Mucosa of descending colon (tissue), 3 donors: ENCODE measurements around the gene SPIRE1. TPM values are rescaled to one million over a fixed set of nuclear protein-coding genes. Genes with fewer than 3 reads are reported as not detected.

Experiments
- ATAC-seq: fragments of 200-7000 bp; cut with Tn5 transposase; one replicate; pipeline ENCODE4 v1.9.1; 2020; ENCODE audit warnings: mild to moderate bottlenecking, moderate library complexity
- DNase-seq, 3 donors: peaks; one replicate each; pipeline ENCODE4 v3.0.0-alpha.2; 2020
- H3K36me3 ChIP-seq: fragments of 200-600 bp; one replicate; pipeline ENCODE4 v1.8.0; 2021; ENCODE audit warnings: low read depth, mild to moderate bottlenecking
- H3K4me1 ChIP-seq: fragments of 200-600 bp; one replicate; pipeline ENCODE4 v1.8.0; 2021; ENCODE audit warnings: low read depth, mild to moderate bottlenecking
- H3K4me3 ChIP-seq: fragments of 200-600 bp; one replicate; pipeline ENCODE4 v1.8.0; 2021; ENCODE audit warnings: mild to moderate bottlenecking
- H3K9me3 ChIP-seq: fragments of 200-600 bp; one replicate; pipeline ENCODE4 v1.8.0; 2021; ENCODE audit warnings: mild to moderate bottlenecking
- intact Hi-C, 2 donors: fragments of 100-400 bp; cut with DNase I in 1 of 2; cut with micrococcal nuclease in 1 of 2; formaldehyde crosslinking; loops; one replicate each; pipeline versions ENCODE4 v1.11.0 to v1.11.1; 2022; cut with DNase I, micrococcal nuclease
- total RNA-seq, 3 donors: library from RNA; stranded (reverse); fragmentation: NEBNext Ultra II Directional in 2 of 3; extraction: Animal tissue kit (Norgen Biotek cat#: 25700) in 2 of 3; gene quantifications; one replicate each; pipeline versions ENCODE4 v1.2.1 to v1.2.4, GENCODE V29; 2021 to 2023
- TF ChIP-seq, protein P1 (sequence below): fragments of 200-600 bp; IDR thresholded peaks from one replicate; pipeline ENCODE4 v1.8.0; 2022; ENCODE audit warnings: antibody characterized with exemption, mild to moderate bottlenecking
- donor health status: DM: no; HTN: no; CAD: no; lungs with moderate emphysema.
- donor health status: DM: no; HTN: no; CAD: no.
- donor health status: DM: no; HTN: yes; CAD: no.

SPIRE1 gene
- total RNA-seq, 3 donors from 2014 or later: 4.7 to 32.8 (median 5.1) TPM

DNA sequence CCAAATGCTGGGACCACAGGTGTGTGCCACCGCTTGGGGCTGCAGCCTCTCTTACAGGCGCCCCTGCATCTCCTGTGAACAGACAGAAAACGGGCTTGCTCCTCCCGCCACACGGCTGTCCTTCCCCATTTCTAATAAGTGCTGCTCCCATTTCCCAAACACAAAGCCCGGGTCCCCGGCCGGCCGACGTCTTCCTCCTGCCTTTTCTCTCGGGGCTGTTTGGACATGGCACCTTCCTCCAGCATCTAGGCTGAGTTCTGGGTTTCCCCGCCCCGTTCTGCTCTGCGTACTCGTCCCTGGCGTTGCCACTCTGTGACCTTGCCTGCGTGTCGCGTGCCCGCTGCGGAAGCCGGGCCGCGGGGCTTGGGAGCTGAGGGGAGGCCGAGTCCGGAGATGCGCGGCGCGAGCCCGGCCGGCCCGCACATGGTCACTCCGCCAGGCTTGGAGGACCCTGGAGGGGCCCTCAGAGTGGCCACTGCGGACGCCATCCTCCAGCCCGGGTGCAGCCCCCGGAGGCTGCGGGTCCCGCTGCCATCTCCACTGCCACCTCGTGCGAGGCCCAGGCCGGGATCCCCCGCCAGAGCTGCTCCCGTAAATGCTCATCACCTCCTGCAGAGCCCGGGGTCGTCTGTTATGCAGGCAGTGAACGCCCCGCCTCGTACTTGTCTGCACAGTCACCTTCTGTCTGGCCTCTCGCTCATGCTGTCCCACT, 223.9 kb downstream of the SPIRE1 start:
- TF ChIP-seq, protein P1, sequence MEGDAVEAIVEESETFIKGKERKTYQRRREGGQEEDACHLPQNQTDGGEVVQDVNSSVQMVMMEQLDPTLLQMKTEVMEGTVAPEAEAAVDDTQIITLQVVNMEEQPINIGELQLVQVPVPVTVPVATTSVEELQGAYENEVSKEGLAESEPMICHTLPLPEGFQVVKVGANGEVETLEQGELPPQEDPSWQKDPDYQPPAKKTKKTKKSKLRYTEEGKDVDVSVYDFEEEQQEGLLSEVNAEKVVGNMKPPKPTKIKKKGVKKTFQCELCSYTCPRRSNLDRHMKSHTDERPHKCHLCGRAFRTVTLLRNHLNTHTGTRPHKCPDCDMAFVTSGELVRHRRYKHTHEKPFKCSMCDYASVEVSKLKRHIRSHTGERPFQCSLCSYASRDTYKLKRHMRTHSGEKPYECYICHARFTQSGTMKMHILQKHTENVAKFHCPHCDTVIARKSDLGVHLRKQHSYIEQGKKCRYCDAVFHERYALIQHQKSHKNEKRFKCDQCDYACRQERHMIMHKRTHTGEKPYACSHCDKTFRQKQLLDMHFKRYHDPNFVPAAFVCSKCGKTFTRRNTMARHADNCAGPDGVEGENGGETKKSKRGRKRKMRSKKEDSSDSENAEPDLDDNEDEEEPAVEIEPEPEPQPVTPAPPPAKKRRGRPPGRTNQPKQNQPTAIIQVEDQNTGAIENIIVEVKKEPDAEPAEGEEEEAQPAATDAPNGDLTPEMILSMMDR: no peak
- Histone ChIP-seq H3K4me1 (no peaks in the 10 kb centered on the region), H3K36me3 (no peaks in the 10 kb centered on the region), H3K9me3 (no peaks in the 10 kb centered on the region), H3K4me3 (no peak overlapping the region)
- DNase-seq (no peak), ATAC-seq (no peak)
- intact Hi-C loops: no loop called here

DNA sequence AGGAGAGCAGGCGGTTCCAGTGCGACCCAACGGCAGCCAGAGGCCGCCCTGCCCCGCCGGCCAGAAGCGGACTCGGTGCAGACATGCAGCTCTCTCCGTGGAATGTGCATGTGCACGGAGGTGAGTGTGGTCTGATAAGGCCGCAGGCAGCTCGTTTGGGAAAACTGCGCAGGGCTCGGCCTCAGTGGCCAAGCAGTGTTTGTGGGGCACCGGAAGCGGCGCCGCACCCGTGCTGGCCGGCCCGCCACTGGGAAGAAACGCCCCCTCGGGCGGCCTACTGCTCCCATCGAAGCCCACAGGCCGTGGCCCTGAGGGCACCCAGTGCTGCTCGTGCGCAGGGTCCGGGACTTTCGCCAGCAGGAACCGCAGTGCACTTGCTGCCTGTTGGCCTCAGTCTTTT, 225.0 kb downstream of the SPIRE1 start:
- Histone ChIP-seq H3K9me3 (no peaks in the 10 kb centered on the region), H3K36me3 (no peaks in the 10 kb centered on the region), H3K4me1 (no peaks in the 10 kb centered on the region), H3K4me3 (no peak overlapping the region)
- intact Hi-C loops: no loop called here
- TF ChIP-seq, protein P1: no peak
- ATAC-seq: no peak
- no peak for DNase-seq

DNA sequence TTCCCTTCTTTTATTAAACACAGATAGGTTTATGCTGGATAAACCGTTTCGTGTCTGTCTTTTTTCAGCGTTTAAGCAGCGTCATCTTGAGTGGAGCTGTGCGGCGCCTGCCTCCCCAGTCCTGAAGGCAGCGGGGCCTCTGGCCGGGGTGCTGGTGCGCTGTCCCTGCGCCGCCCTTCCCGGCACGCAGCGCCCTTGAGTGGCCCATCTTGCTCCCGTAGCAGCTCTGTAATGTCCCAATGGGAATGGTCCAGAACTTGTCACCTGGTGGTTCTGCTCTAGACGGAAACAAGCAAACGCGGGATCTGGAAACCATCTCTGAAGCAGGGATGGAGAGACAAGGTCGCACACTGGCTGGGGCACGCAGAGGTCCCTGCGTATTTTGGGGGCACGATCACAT, 225.7 kb downstream of the SPIRE1 start:
- TF ChIP-seq, protein P1: no peak
- Histone ChIP-seq H3K4me3 (no peak overlapping the region), H3K4me1 (no peaks in the 10 kb centered on the region), H3K36me3 (no peaks in the 10 kb centered on the region), H3K9me3 (no peaks in the 10 kb centered on the region)
- intact Hi-C loops: no loop called here
- DNase-seq: no peak
- no peak for ATAC-seq

DNA sequence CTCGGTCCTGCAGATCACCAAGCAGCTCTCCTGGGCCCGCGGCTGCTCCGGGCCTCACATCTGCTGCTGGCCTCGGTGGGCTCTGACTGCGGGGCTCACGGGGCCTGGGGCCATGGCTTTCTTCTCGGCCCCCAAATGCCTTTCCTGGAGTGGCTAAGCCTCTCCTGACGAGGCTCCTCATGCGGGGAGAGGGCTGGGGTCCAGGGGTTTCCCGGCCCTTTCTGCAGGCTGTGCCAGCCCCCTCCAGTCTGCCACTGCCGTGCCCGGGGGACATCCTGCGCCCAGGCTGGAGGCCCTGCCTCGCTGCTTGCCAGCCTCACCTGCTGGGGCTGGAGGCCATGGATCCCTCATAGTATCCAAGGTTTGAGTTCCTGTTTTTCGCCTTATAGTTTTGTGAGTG, 226.3 kb downstream of the SPIRE1 start:
- H3K4me3 ChIP-seq: no peak overlapping the region
- no peaks in the 10 kb centered on the region for H3K9me3 ChIP-seq
- TF ChIP-seq, protein P1: no peak
- H3K4me1 ChIP-seq: no peaks in the 10 kb centered on the region
- intact Hi-C loops: no loop called here
- DNase-seq (no peak), ATAC-seq (no peak)
- no peaks in the 10 kb centered on the region for H3K36me3 ChIP-seq

DNA sequence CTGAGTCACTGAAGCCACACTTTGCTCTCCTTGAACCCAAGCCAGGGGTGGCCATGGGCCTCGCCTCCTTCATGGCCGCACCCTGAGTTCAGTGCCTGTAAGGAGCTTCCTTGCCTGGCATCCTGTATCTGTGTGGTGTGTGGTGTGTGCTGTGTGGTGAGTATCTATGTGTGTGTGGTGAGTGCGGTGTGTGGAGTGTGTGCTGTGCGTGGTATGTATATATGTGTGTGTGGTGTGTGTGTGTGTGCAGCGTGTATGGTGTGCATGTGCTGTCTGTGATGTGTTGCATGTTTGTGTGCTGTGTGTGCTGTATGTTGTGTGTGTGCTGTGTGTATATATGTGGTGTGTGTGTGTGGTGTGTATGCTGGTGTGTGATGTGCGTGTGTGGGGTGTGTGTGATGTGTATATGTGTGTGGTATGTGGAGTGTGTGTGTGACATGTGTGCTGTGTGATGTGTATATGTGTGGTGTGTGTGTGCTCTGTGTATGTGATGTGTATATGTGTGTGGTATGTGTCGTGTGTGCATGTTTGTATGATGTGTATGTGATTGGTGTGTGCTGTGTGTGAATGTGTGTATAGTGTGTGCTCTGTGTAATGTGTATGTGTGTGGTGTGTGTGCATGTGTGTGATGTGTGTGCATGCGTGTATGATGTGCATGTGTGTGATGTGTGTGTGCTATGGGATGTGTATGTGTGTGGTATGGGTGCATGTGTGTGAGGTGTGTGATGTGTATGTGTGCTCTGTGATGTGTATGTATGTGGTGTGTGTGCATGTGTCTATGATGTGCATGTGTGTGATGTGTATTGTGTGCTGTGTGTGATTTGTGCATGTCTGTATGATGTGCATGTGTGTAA, 227.5 kb downstream of the SPIRE1 start:
- H3K4me1 ChIP-seq: no peaks in the 10 kb centered on the region
- H3K4me3 ChIP-seq: no peak overlapping the region
- intact Hi-C loops: no loop called here
- TF ChIP-seq, protein P1: no peak
- no peaks in the 10 kb centered on the region for H3K36me3 ChIP-seq
- DNase-seq (no peak), ATAC-seq (peak; percentile 8)
- no peaks in the 10 kb centered on the region for H3K9me3 ChIP-seq
